CD14-positive monocyte (primary cell): Measurements from ENCODE around the gene MRGPRG. TPM values are rescaled to one million over a fixed set of nuclear protein-coding genes. Genes with fewer than 3 reads are reported as not detected.

Source experiments
- DNase-seq, 3 donors: peaks; one replicate each; pipeline ENCODE4 v3.0.0-alpha.2; 2011 to 2022
- H2AFZ ChIP-seq: 2 replicates; pipeline ENCODE4 v1.6.0; 2012; ENCODE audit warnings: mild to moderate bottlenecking, low read depth, low read length, inconsistent platforms; ENCODE audit not compliant: insufficient read depth, poor library complexity, severe bottlenecking
- H3K27ac ChIP-seq, 2 donors: 1 replicate in 1 of 2; 2 replicates in 1 of 2; pipeline ENCODE4 v1.5.1; 2012 to 2013; ENCODE audit warnings: low read length in 2 of 2, control low read depth in 1 of 2, inconsistent platforms in 1 of 2, low read depth in 1 of 2, mild to moderate bottlenecking in 1 of 2
- H3K27me3 ChIP-seq, 2 donors: one replicate each; pipeline versions ENCODE4 v1.6.0 to v1.6.1; 2011 to 2013; ENCODE audit warnings: low read length in 2 of 2; ENCODE audit not compliant: control insufficient read depth in 2 of 2, insufficient read depth in 2 of 2
- H3K36me3 ChIP-seq, 2 donors: replicated peaks in 1 of 2; 1 replicate in 1 of 2; 2 replicates in 1 of 2; pipeline versions ENCODE4 v1.5.1 to v1.6.1; 2012 to 2013; ENCODE audit warnings: low read length in 2 of 2, control low read depth in 1 of 2, inconsistent platforms in 1 of 2, mild to moderate bottlenecking in 1 of 2; ENCODE audit not compliant: insufficient read depth in 2 of 2, control insufficient read depth in 1 of 2
- H3K4me1 ChIP-seq, 2 donors: 1 replicate in 1 of 2; 2 replicates in 1 of 2; pipeline versions ENCODE4 v1.5.1 to v1.6.1; 2012 to 2013; ENCODE audit warnings: low read length in 2 of 2, control low read depth in 1 of 2, inconsistent platforms in 1 of 2, mild to moderate bottlenecking in 1 of 2, moderate library complexity in 1 of 2; ENCODE audit not compliant: insufficient read depth in 2 of 2, control insufficient read depth in 1 of 2
- H3K4me2 ChIP-seq: replicated peaks from 2 replicates; pipeline ENCODE3; 2012; ENCODE audit warnings: low read length, moderate library complexity, mild to moderate bottlenecking; ENCODE audit not compliant: poor library complexity, severe bottlenecking; ENCODE audit errors: extremely low read depth
- H3K4me3 ChIP-seq, 3 experiments: fragments of 200-600 bp in 1 of 3; sonication (generic) in 1 of 3; replicated peaks in 1 of 3; 1 replicate in 2 of 3; 2 replicates in 1 of 3; pipeline ENCODE4 v1.5.1; 2011 to 2013; ENCODE audit warnings: low read length in 3 of 3, mild to moderate bottlenecking in 3 of 3, control low read depth in 2 of 3, low read depth in 2 of 3, inconsistent platforms in 1 of 3, moderate library complexity in 1 of 3
- H3K79me2 ChIP-seq: 2 replicates; pipeline ENCODE4 v1.6.0; 2012; ENCODE audit warnings: mild to moderate bottlenecking, control low read depth, inconsistent platforms, low read length, moderate library complexity; ENCODE audit not compliant: insufficient read depth
- H3K9ac ChIP-seq: 2 replicates; pipeline ENCODE4 v1.6.0; 2017; ENCODE audit warnings: low read length, mild to moderate bottlenecking; ENCODE audit not compliant: insufficient read depth, poor library complexity, severe bottlenecking
- H3K9me3 ChIP-seq, 2 donors: replicated peaks in 1 of 2; 1 replicate in 1 of 2; 2 replicates in 1 of 2; pipeline versions ENCODE4 v1.5.1 to v1.6.1; 2012 to 2013; ENCODE audit warnings: low read length in 2 of 2, control low read depth in 1 of 2; ENCODE audit not compliant: control insufficient read depth in 1 of 2, insufficient read depth in 1 of 2
- H4K20me1 ChIP-seq: 2 replicates; pipeline ENCODE4 v1.6.0; 2012; ENCODE audit warnings: mild to moderate bottlenecking, low read length, control low read depth, moderate library complexity; ENCODE audit not compliant: insufficient read depth
- H3K27ac Mint-ChIP-seq, 7 donors: one replicate each; pipeline ENCODE4 v1.8.0; 2020; ENCODE audit warnings: mild to moderate bottlenecking in 7 of 7, mixed read lengths in 7 of 7, moderate library complexity in 6 of 7, inconsistent platforms in 2 of 7
- H3K27me3 Mint-ChIP-seq, 3 donors: one replicate each; pipeline ENCODE4 v1.8.0; 2021 to 2022; ENCODE audit warnings: low read depth in 3 of 3, mild to moderate bottlenecking in 3 of 3, mixed read lengths in 3 of 3, moderate library complexity in 3 of 3, inconsistent platforms in 1 of 3
- H3K36me3 Mint-ChIP-seq, 2 donors: one replicate each; pipeline ENCODE4 v1.8.0; 2020; ENCODE audit warnings: mixed read lengths in 2 of 2, inconsistent platforms in 1 of 2, mild to moderate bottlenecking in 1 of 2
- H3K4me1 Mint-ChIP-seq: one replicate; pipeline ENCODE4 v1.8.0; 2020; ENCODE audit warnings: mild to moderate bottlenecking, mixed read lengths
- H3K4me3 Mint-ChIP-seq, 2 donors: one replicate each; pipeline ENCODE4 v1.8.0; 2020; ENCODE audit warnings: mild to moderate bottlenecking in 2 of 2, mixed read lengths in 2 of 2, moderate library complexity in 1 of 2
- H3K9me3 Mint-ChIP-seq, 7 donors: one replicate each; pipeline ENCODE4 v1.8.0; 2020 to 2022; ENCODE audit warnings: mixed read lengths in 7 of 7, mild to moderate bottlenecking in 6 of 7, moderate library complexity in 6 of 7, inconsistent platforms in 2 of 7
- WGBS: methylation state at CpG from one replicate; pipeline ENCODE4 v1.1.5; 2013; ENCODE audit warnings: missing lambda C conversion rate; ENCODE audit not compliant: insufficient coverage; 5-methylcytosine and 5-hydroxymethylcytosine counted together
- intact Hi-C, 2 donors: fragments of 100-400 bp; cut with micrococcal nuclease; formaldehyde crosslinking; loops; one replicate each; pipeline versions ENCODE4 v1.15.0 to v1.15.1; 2023
- polyA plus RNA-seq, 3 donors: library from polyadenylated mRNA; depleted of rRNA in 1 of 3; unstranded in 2 of 3; stranded (reverse) in 1 of 3; fragments of 300-500 nt in 2 of 3; fragments of >200 nt in 1 of 3; fragmentation: Illumina TruSeq in 2 of 3; gene quantifications; 1 replicate in 2 of 3; 2 replicates in 1 of 3; pipeline ENCODE4 v1.2.3, GENCODE V29; 2012 to 2021
- TF ChIP-seq, protein P1 (sequence below): fragments of 200-600 bp; IDR thresholded peaks from one replicate; pipeline ENCODE4 v1.8.0; 2022; ENCODE audit warnings: antibody characterized with exemption, mild to moderate bottlenecking

MRGPRG gene
- polyA plus RNA-seq, 3 donors = not detected

DNA sequence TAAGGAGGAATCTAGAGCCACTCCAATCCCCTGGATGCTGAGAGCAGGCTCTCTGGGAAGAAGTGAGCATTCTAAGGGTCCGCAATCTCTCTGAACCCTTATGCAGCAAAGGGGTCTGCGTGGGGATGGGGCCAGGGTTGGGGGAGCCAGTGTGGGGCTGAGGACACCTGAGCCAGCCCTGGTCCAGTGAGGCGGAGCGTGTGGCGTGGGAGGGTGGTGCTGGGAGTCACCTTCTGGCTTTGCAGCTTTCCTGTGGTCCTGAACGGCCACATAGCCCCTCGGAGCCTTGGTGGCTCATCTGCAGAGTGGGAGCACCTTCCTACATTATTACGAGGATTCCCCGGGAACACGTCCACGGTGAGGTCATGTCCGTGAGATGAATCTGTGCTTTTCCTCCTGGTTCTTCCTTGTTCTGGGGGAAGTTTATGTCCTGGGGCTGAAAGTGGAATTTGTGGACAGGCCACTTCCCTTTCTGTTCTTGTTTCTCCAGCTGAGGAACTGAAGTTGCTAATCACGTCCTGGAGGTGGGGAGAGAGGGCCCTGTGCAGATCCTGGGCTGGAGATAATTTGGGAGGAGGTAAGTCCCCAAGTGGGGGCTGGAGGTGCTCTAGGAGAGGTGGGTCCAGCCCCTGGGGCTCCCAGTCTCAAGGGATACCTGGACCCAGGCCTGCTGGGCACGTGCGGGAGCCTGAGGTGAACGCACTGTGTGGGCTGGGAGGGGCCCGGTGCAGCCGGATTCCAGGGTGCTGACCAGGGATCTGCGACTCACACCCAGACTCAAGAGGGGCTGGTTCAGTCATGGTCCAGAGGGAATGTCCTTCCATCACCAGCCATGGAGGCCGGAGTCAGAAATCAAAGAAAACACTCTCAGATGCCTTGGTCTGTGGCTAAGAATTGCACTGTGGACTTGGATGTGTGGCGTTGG is 7.5 kb upstream of the MRGPRG start:
- Mint-ChIP-seq H3K9me3 (peaks cover 0 to 1% (median 0%) of the 10 kb centered on the region in 7 donors), H3K36me3 (no peaks in the 10 kb centered on the region), H3K27ac (peak overlapping the region in 4 of 7 donors; percentile 1 to 70 (median 61)), H3K4me3 (peak overlapping the region in 1 of 2 donors; percentile 53), H3K4me1 (peaks cover 17% of the 10 kb centered on the region), H3K27me3 (peaks cover 16 to 32% (median 26%) of the 10 kb centered on the region in 3 donors)
- DNase-seq = peak; percentile 2 to 56 (median 17)
- peaks cover 27 to 28% of the 10 kb centered on the region in 2 donors for H3K4me1 ChIP-seq
- WGBS = 60% methylated on average over 13 of the region's 21 CpGs
- H3K79me2 ChIP-seq = no peaks in the 10 kb centered on the region
- H3K4me2 ChIP-seq = peak overlapping the region; percentile 34
- no peaks in the 10 kb centered on the region for H4K20me1 ChIP-seq
- H3K4me3 ChIP-seq = no peak overlapping the region
- H3K9me3 ChIP-seq = no peaks in the 10 kb centered on the region
- H3K9ac ChIP-seq = no peak overlapping the region
- no peak overlapping the region for H3K27ac ChIP-seq
- TF ChIP-seq, protein P1, sequence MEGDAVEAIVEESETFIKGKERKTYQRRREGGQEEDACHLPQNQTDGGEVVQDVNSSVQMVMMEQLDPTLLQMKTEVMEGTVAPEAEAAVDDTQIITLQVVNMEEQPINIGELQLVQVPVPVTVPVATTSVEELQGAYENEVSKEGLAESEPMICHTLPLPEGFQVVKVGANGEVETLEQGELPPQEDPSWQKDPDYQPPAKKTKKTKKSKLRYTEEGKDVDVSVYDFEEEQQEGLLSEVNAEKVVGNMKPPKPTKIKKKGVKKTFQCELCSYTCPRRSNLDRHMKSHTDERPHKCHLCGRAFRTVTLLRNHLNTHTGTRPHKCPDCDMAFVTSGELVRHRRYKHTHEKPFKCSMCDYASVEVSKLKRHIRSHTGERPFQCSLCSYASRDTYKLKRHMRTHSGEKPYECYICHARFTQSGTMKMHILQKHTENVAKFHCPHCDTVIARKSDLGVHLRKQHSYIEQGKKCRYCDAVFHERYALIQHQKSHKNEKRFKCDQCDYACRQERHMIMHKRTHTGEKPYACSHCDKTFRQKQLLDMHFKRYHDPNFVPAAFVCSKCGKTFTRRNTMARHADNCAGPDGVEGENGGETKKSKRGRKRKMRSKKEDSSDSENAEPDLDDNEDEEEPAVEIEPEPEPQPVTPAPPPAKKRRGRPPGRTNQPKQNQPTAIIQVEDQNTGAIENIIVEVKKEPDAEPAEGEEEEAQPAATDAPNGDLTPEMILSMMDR = peak; percentile 22
- H2AFZ ChIP-seq = no peak overlapping the region
- intact Hi-C loops = no loop called here
- H3K27me3 ChIP-seq = peaks cover 0 to 3% of the 10 kb centered on the region in 2 donors
- no peaks in the 10 kb centered on the region for H3K36me3 ChIP-seq

DNA sequence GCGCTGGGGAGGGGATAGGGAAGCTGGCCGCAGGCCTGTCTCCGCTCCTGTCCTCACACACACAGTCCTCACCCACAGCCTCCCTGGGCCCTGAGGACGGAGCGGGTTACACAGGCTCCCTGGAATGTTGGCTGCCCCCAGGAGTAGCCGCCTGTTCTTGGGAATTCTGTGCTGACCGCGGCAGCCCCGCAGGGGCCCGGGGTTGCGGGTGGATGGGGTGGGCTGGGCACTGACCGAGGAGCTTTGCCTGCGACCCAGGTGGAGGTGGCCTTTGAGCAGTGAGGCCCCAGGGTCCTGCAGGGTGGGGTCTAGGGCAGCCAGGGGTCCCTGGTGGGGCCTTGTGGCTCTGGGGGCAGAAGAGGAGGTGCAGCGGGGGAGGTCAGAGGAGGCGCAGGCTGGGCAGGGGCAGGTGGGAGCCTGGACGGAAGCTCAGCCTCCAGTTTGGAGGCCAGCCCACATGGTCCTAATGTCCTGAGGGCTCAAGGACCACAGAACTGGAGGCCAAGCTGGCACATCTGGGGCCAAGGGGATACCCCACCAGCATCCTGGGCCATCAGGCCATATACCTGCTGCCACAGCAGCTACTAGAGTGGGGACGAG is 6.6 kb upstream of the MRGPRG start:
- Histone ChIP-seq H3K9ac (no peak overlapping the region), H3K79me2 (no peaks in the 10 kb centered on the region), H3K9me3 (no peaks in the 10 kb centered on the region), H3K4me3 (no peak overlapping the region), H3K4me1 (peaks cover 27 to 28% of the 10 kb centered on the region in 2 donors), H2AFZ (no peak overlapping the region), H4K20me1 (no peaks in the 10 kb centered on the region), H3K27ac (no peak overlapping the region), H3K27me3 (peaks cover 0 to 3% of the 10 kb centered on the region in 2 donors), H3K4me2 (no peak overlapping the region), H3K36me3 (no peaks in the 10 kb centered on the region)
- whole genome bisulfite sequencing = 98% methylated on average over 11 of the region's 17 CpGs
- Mint-ChIP-seq H3K27ac (no peak overlapping the region), H3K9me3 (peaks cover 0 to 1% (median 0%) of the 10 kb centered on the region in 7 donors), H3K4me3 (peak overlapping the region in 1 of 2 donors; percentile 53), H3K36me3 (no peaks in the 10 kb centered on the region), H3K4me1 (peaks cover 17% of the 10 kb centered on the region), H3K27me3 (peaks cover 18 to 31% (median 26%) of the 10 kb centered on the region in 3 donors)
- no peak for DNase-seq
- intact Hi-C loops = no loop called here
- TF ChIP-seq, protein P1 = no peak
